HL-60 (cell line): ENCODE measurements around the gene CDC45.

ENCODE experiments used
- DNase-seq, 2 experiments: peaks; one replicate each; pipeline ENCODE4 v3.0.0-alpha.2; 2010 to 2020; ENCODE audit warnings: low read depth in 1 of 2, low spot score in 1 of 2
- H3K27ac ChIP-seq: fragments of 250-450 bp; sonication (Bioruptor Pico); replicated peaks from 2 replicates; pipeline ENCODE4 v1.5.1; 2020; ENCODE audit warnings: mild to moderate bottlenecking, moderate library complexity
- H3K27me3 ChIP-seq: fragments of 250-450 bp; sonication (Bioruptor Pico); 2 replicates; pipeline ENCODE4 v1.5.1; 2021; ENCODE audit warnings: mild to moderate bottlenecking, moderate library complexity; ENCODE audit not compliant: insufficient read depth, poor library complexity, severe bottlenecking
- H3K4me3 ChIP-seq: replicated peaks from 2 replicates; pipeline ENCODE4 v1.5.1; 2011; ENCODE audit warnings: mild to moderate bottlenecking, control low read depth, low read length; ENCODE audit not compliant: insufficient read depth
- GABPA ChIP-seq: IDR thresholded peaks from 2 replicates; pipeline ENCODE4 v1.6.1; 2012; ENCODE audit warnings: low read depth
- POLR2AphosphoS5 ChIP-seq: IDR thresholded peaks from 2 replicates; pipeline ENCODE4 v1.6.1; 2012; ENCODE audit warnings: low read depth
- SPI1 ChIP-seq: IDR thresholded peaks from 2 replicates; pipeline ENCODE4 v1.6.1; 2012; ENCODE audit warnings: low read depth, mild to moderate bottlenecking, borderline replicate concordance
- TF ChIP-seq, protein P1 (sequence below): IDR thresholded peaks from 2 replicates; pipeline ENCODE4 v1.6.1; 2012; ENCODE audit warnings: low read depth; ENCODE audit not compliant: insufficient replicate concordance
- TF ChIP-seq, protein P2 (sequence below): IDR thresholded peaks from one replicate; pipeline ENCODE4 v1.5.1; 2011; ENCODE audit warnings: low read length, control low read depth, inconsistent platforms; ENCODE audit not compliant: insufficient read depth

The CDC45 gene

DNA sequence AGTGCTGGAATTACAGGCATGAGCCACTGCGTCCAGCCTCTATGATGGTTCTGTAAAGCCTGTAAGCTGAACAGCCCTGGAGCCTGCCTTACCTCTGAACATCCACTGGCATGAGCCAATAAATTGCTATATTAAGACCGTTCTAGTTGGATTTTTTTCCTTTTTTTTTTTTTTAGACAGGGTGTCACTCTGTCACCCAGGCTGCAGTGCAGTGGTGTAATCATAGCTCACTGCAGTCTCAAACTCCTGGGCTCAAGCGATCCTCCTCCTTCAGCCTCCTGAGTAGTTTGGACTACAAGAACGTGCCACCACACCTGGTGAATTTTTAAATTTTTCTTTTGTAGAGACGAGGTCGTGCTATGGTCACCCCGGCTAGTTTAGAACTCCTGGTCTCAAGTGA lies 70.7 kb downstream of the CDC45 start:
- no peak for DNase-seq
- no peak overlapping the region for H3K27ac ChIP-seq
- H3K27me3 ChIP-seq: no peaks in the 10 kb centered on the region
- TF ChIP-seq SPI1: no peak
- TF ChIP-seq POLR2AphosphoS5: no peak
- no peak for TF ChIP-seq GABPA
- TF ChIP-seq, protein P1, sequence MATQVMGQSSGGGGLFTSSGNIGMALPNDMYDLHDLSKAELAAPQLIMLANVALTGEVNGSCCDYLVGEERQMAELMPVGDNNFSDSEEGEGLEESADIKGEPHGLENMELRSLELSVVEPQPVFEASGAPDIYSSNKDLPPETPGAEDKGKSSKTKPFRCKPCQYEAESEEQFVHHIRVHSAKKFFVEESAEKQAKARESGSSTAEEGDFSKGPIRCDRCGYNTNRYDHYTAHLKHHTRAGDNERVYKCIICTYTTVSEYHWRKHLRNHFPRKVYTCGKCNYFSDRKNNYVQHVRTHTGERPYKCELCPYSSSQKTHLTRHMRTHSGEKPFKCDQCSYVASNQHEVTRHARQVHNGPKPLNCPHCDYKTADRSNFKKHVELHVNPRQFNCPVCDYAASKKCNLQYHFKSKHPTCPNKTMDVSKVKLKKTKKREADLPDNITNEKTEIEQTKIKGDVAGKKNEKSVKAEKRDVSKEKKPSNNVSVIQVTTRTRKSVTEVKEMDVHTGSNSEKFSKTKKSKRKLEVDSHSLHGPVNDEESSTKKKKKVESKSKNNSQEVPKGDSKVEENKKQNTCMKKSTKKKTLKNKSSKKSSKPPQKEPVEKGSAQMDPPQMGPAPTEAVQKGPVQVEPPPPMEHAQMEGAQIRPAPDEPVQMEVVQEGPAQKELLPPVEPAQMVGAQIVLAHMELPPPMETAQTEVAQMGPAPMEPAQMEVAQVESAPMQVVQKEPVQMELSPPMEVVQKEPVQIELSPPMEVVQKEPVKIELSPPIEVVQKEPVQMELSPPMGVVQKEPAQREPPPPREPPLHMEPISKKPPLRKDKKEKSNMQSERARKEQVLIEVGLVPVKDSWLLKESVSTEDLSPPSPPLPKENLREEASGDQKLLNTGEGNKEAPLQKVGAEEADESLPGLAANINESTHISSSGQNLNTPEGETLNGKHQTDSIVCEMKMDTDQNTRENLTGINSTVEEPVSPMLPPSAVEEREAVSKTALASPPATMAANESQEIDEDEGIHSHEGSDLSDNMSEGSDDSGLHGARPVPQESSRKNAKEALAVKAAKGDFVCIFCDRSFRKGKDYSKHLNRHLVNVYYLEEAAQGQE: no peak
- TF ChIP-seq, protein P2, sequence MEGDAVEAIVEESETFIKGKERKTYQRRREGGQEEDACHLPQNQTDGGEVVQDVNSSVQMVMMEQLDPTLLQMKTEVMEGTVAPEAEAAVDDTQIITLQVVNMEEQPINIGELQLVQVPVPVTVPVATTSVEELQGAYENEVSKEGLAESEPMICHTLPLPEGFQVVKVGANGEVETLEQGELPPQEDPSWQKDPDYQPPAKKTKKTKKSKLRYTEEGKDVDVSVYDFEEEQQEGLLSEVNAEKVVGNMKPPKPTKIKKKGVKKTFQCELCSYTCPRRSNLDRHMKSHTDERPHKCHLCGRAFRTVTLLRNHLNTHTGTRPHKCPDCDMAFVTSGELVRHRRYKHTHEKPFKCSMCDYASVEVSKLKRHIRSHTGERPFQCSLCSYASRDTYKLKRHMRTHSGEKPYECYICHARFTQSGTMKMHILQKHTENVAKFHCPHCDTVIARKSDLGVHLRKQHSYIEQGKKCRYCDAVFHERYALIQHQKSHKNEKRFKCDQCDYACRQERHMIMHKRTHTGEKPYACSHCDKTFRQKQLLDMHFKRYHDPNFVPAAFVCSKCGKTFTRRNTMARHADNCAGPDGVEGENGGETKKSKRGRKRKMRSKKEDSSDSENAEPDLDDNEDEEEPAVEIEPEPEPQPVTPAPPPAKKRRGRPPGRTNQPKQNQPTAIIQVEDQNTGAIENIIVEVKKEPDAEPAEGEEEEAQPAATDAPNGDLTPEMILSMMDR: no peak
- no peak overlapping the region for H3K4me3 ChIP-seq

DNA sequence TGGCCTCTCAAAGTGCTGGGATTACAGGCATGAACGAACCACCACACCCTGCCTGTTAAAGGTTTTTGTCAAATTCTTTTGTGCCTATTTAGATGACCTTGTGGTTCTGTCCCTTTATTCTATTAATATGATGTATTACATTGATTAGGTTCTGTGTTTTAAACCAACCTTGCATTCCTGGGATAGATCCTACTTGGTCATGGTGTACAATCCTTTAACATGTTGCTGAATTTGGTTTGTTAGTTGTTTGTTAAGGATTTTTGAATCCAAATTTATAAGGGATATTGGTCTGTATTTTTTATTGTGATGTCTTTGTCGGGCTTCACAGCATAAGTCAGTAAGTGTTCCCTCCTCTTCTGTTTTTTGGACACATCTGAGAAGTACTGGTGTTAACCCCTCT lies 73.5 kb downstream of the CDC45 start:
- no peak overlapping the region for H3K27ac ChIP-seq
- H3K27me3 ChIP-seq: no peaks in the 10 kb centered on the region

DNA sequence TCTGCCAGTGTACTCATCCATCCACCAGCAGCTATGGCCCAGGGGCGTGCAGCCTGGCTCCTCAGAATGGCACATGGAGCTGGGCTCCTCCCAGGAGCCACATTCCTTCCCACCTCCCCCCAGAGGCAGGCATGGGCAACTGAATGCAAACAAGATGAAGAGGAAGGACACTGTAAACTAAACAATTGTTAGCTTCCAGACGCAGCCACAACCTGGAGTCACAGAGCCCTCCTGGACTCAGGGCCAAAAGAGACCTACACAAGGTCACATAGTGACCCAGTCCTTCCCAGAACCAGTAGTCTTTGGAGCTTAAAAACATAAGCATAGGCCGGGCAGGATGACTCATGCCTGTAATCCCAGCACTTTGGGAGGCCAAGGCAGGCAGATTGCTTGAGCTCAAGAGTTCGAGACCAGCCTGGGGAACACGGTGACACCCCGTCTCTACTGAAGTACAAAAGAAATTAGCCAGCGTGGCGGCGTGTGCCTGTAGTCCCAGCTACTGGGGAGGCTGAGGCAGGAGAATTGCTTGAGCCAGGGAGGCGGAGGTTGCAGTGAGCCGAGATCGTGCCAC lies 75.2 kb downstream of the CDC45 start:
- TF ChIP-seq, protein P1: no peak
- TF ChIP-seq, protein P2: no peak
- no peak for TF ChIP-seq GABPA
- no peak for DNase-seq
- Histone ChIP-seq H3K27ac (no peak overlapping the region), H3K27me3 (no peaks in the 10 kb centered on the region), H3K4me3 (no peak overlapping the region)

More for the DNA sequence above, 73.5 kb downstream of the CDC45 start:
- DNase-seq: no peak
- H3K4me3 ChIP-seq: no peak overlapping the region
- TF ChIP-seq, protein P2: no peak
- TF ChIP-seq POLR2AphosphoS5: no peak
- TF ChIP-seq, protein P1: no peak
- no peak for TF ChIP-seq SPI1
- TF ChIP-seq GABPA: no peak
